HG03025 (cell line): Measurements from ENCODE around the gene TFPI.

ENCODE experiments used
- ATAC-seq: cut with Tn5 transposase; IDR thresholded peaks from one replicate; pipeline ENCODE4 v1.9.1; 2021; ENCODE audit warnings: mild to moderate bottlenecking, moderate library complexity; ENCODE audit not compliant: unreplicated experiment, low FRiP score

The TFPI gene

GRCh38 chr2:187424146-187424545 lies 130.1 kb downstream of the TFPI start:
- no peak for ATAC-seq

- ATAC-seq: no peak
These were observed 132.0 kb downstream of the TFPI start for GRCh38 chr2:187422282-187422681.

- no peak for ATAC-seq
These were observed 132.7 kb downstream of the TFPI start for GRCh38 chr2:187421519-187421918.

GRCh38 chr2:187419808-187420207 lies 134.4 kb downstream of the TFPI start:
- ATAC-seq: no peak

- ATAC-seq: no peak
These were observed 138.8 kb downstream of the TFPI start for GRCh38 chr2:187415449-187415848.
